Measurements from ENCODE around the gene MSH3. TPM values are rescaled to one million over a fixed set of nuclear protein-coding genes. Genes with fewer than 3 reads are reported as not detected.
"Not testable (repeated sequence)": the region's sequence is repeated elsewhere in the genome, so short reads cannot be mapped to it uniquely, and the experiment has no call there.

The MSH3 gene
- polyA plus RNA-seq, 1 donor = 13.8 TPM

- no CpG with 5 or more reads among the region's 7 CpGs for WGBS (ENCODE audit: insufficient coverage, low lambda C conversion rate)
- DNase-seq = peak in 1 of 2 donors; percentile 4
- Histone ChIP-seq H3K27me3 (ENCODE audit: control insufficient read depth, insufficient read depth, low read length) (no peaks in the 10 kb centered on the region), H3K36me3 (ENCODE audit: control insufficient read depth, insufficient read depth, low read length) (peaks cover 32% of the 10 kb centered on the region), H3K4me1 (ENCODE audit: control insufficient read depth, insufficient read depth, low read length) (peaks cover 2% of the 10 kb centered on the region), H3K4me3 (ENCODE audit: low read length) (peak overlapping the region; percentile 67), H3K27ac (ENCODE audit: low read length) (peak overlapping the region; percentile 70), H3K9me3 (ENCODE audit: control insufficient read depth, low read depth, low read length) (no peaks in the 10 kb centered on the region)
Observed at GRCh38 chr5:80655231-80655774, 851 bp downstream of the MSH3 start.

- Histone ChIP-seq H3K9me3 (ENCODE audit: control insufficient read depth, low read depth, low read length) (no peaks in the 10 kb centered on the region), H3K4me3 (ENCODE audit: low read length) (no peak overlapping the region), H3K27ac (ENCODE audit: low read length) (no peak overlapping the region), H3K27me3 (ENCODE audit: control insufficient read depth, insufficient read depth, low read length) (no peaks in the 10 kb centered on the region), H3K4me1 (ENCODE audit: control insufficient read depth, insufficient read depth, low read length) (peaks cover 2% of the 10 kb centered on the region), H3K36me3 (ENCODE audit: control insufficient read depth, insufficient read depth, low read length) (peaks cover 32% of the 10 kb centered on the region)
- no CpG with 5 or more reads among the region's 1 CpG for WGBS (ENCODE audit: insufficient coverage, low lambda C conversion rate)
- DNase-seq = no peak
Observed at GRCh38 chr5:80656425-80656824, 2.0 kb downstream of the MSH3 start.

DNA sequence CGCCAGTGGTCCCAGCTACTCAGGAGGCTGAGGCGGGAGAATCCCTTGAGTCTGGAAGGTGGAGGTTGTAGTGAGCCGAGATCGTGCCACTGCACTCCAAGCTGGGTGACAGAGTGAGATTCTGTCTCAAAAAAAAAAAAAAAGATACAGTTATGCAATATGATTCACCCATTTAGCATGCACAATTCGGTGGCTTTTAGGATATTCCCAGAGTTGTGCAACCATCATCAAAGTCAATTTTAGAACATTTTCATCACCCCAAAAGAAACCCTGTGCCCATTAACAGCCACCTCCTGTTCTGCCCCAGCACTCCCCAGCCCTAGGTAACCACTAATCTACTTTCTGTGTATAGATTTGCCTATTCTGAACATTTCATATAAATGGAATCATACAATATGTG lies 4.7 kb downstream of the MSH3 start:
- Histone ChIP-seq H3K4me3 (ENCODE audit: low read length) (no peak overlapping the region), H3K27me3 (ENCODE audit: control insufficient read depth, insufficient read depth, low read length) (no peaks in the 10 kb centered on the region), H3K9me3 (ENCODE audit: control insufficient read depth, low read depth, low read length) (no peaks in the 10 kb centered on the region), H3K36me3 (ENCODE audit: control insufficient read depth, insufficient read depth, low read length) (peaks cover 45% of the 10 kb centered on the region), H3K27ac (ENCODE audit: low read length) (no peak overlapping the region), H3K4me1 (ENCODE audit: control insufficient read depth, insufficient read depth, low read length) (peaks cover 2% of the 10 kb centered on the region)
- no peak for DNase-seq
- WGBS (ENCODE audit: insufficient coverage, low lambda C conversion rate) = no CpG with 5 or more reads among the region's 5 CpGs

GRCh38 chr5:80660661-80661060 lies 6.2 kb downstream of the MSH3 start:
- 83% methylated on average over 1 of the region's 7 CpGs for WGBS (ENCODE audit: insufficient coverage, low lambda C conversion rate)
- not testable (repeated sequence) for H3K27ac ChIP-seq (ENCODE audit: low read length); H3K4me3 ChIP-seq (ENCODE audit: low read length); H3K27me3 ChIP-seq (ENCODE audit: control insufficient read depth, insufficient read depth, low read length); H3K4me1 ChIP-seq (ENCODE audit: control insufficient read depth, insufficient read depth, low read length); H3K9me3 ChIP-seq (ENCODE audit: control insufficient read depth, low read depth, low read length); DNase-seq
- H3K36me3 ChIP-seq (ENCODE audit: control insufficient read depth, insufficient read depth, low read length) = peaks cover 58% of the 10 kb centered on the region

DNA sequence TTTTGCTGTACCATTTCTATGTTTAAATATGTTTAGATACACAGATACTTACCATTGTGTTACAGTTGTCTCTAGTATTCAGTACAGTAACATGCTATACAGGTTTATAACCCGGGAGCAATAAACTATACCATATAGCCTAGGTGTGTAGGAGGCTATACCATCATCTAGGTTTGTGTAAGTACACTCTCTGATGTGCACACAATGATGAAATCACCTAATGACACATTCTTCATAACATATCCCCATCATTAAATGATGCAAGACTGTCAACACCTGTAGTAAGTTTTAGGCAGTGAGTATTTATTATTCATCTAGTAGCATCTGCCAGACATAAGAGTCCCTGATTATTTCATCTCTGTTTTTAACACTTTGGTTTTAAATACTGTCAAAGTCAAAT lies 7.7 kb downstream of the MSH3 start:
- H3K36me3 ChIP-seq (ENCODE audit: control insufficient read depth, insufficient read depth, low read length) = peaks cover 63% of the 10 kb centered on the region
- WGBS (ENCODE audit: insufficient coverage, low lambda C conversion rate) = no CpG with 5 or more reads among the region's 1 CpG
- no peak for DNase-seq

GRCh38 chr5:80665057-80665456 lies 10.6 kb downstream of the MSH3 start:
- Histone ChIP-seq H3K4me1 (ENCODE audit: control insufficient read depth, insufficient read depth, low read length) (peaks cover 14% of the 10 kb centered on the region), H3K4me3 (ENCODE audit: low read length) (no peak overlapping the region), H3K27me3 (ENCODE audit: control insufficient read depth, insufficient read depth, low read length) (no peaks in the 10 kb centered on the region), H3K9me3 (ENCODE audit: control insufficient read depth, low read depth, low read length) (no peaks in the 10 kb centered on the region), H3K36me3 (ENCODE audit: control insufficient read depth, insufficient read depth, low read length) (peaks cover 56% of the 10 kb centered on the region), H3K27ac (ENCODE audit: low read length) (no peak overlapping the region)
- no CpG with 5 or more reads among the region's 4 CpGs for WGBS (ENCODE audit: insufficient coverage, low lambda C conversion rate)
- no peak for DNase-seq

More for the DNA sequence above, 7.7 kb downstream of the MSH3 start:
- no peaks in the 10 kb centered on the region for H3K9me3 ChIP-seq (ENCODE audit: control insufficient read depth, low read depth, low read length)
- no peaks in the 10 kb centered on the region for H3K27me3 ChIP-seq (ENCODE audit: control insufficient read depth, insufficient read depth, low read length)
- H3K27ac ChIP-seq (ENCODE audit: low read length) = no peak overlapping the region
- no peak overlapping the region for H3K4me3 ChIP-seq (ENCODE audit: low read length)
- H3K4me1 ChIP-seq (ENCODE audit: control insufficient read depth, insufficient read depth, low read length) = no peaks in the 10 kb centered on the region

GRCh38 chr5:80667384-80667783 lies 12.9 kb downstream of the MSH3 start:
- Histone ChIP-seq H3K9me3 (ENCODE audit: control insufficient read depth, low read depth, low read length) (no peaks in the 10 kb centered on the region), H3K4me3 (ENCODE audit: low read length) (no peak overlapping the region), H3K4me1 (ENCODE audit: control insufficient read depth, insufficient read depth, low read length) (peaks cover 14% of the 10 kb centered on the region), H3K27ac (ENCODE audit: low read length) (peak overlapping the region; percentile 11), H3K36me3 (ENCODE audit: control insufficient read depth, insufficient read depth, low read length) (peaks cover 61% of the 10 kb centered on the region), H3K27me3 (ENCODE audit: control insufficient read depth, insufficient read depth, low read length) (no peaks in the 10 kb centered on the region)
- no peak for DNase-seq
- WGBS (ENCODE audit: insufficient coverage, low lambda C conversion rate) = no CpG with 5 or more reads among the region's 8 CpGs

DNA sequence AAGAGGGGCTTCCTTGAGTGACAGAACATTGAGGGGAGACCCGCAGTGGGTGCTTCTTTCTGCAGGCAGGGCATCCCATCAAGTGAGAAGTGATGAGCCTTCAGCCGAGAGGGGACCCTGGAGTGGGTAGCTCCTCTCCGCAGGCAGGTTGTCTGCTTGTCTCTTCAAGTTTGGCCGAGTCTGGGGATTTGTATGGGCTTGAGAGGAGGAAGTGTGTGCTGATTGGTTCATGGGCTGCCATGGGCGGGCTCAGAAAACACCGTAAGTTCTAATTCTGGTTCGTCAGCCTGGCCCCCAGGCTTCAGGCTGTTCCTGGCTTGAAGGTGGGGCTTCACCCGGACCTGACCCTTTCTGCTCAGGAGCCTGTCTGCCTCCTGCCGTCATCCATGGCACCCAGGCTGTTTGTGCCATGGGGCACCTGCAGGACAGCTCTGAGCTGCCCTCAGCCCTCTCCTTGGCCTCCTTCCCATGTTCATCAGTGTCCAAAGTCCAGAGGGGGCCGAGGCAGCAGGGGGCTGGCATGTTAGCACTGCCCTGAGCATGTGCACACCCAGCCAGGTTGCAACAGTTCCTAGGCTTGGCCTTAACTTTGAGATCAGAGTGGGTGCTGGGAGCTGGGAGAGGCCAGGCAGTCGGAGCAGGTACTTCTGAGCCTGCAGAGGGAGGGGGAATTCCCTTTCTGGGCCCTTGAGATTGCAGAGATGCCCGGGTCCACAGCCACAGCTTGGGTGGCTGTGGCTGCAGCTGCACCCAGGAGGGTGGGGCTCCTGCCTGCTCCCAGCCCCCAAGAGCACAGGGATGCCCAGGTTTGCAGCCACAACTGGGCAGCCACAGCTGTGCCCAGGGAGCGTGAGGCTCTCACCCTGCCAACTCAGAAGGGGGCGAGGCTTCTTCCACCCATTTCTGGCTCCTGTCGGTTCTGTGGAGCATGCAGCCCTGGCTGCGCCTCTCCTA lies 13.8 kb downstream of the MSH3 start:
- Histone ChIP-seq H3K4me1 (ENCODE audit: control insufficient read depth, insufficient read depth, low read length) (peaks cover 14% of the 10 kb centered on the region), H3K9me3 (ENCODE audit: control insufficient read depth, low read depth, low read length) (no peaks in the 10 kb centered on the region), H3K27ac (ENCODE audit: low read length) (peak overlapping the region; percentile 11), H3K36me3 (ENCODE audit: control insufficient read depth, insufficient read depth, low read length) (peaks cover 62% of the 10 kb centered on the region), H3K4me3 (ENCODE audit: low read length) (no peak overlapping the region), H3K27me3 (ENCODE audit: control insufficient read depth, insufficient read depth, low read length) (no peaks in the 10 kb centered on the region)
- peak; percentile 88 for DNase-seq
- no CpG with 5 or more reads among the region's 16 CpGs for WGBS (ENCODE audit: insufficient coverage, low lambda C conversion rate)

DNA sequence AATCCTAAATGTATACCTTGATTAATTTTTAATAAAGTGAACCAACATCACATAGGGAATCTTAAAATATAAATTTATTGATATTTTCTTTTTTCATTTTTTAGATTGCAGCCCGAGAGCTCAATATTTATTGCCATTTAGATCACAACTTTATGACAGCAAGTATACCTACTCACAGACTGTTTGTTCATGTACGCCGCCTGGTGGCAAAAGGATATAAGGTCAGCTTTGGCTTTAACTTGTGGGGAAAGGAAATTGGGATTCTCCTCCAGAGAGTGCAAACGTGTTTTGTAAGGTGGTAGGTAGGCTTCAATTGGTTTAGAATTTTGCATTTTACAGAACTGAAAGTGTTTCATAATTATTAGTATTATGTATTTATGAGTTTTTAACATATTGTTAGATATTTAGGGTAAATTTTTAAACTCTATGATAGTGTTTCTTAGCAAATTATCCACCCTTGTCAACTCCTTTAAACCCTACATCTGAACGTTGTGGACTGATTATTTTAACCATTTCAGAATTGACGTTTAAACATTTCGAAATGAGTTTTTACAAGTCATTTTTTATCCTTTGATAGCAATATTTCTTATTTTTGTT lies 17.8 kb downstream of the MSH3 start:
- H3K4me1 ChIP-seq (ENCODE audit: control insufficient read depth, insufficient read depth, low read length) = peaks cover 14% of the 10 kb centered on the region
- H3K36me3 ChIP-seq (ENCODE audit: control insufficient read depth, insufficient read depth, low read length) = peaks cover 55% of the 10 kb centered on the region
- no peak overlapping the region for H3K27ac ChIP-seq (ENCODE audit: low read length)
- peak; percentile 50 to 55 for DNase-seq
- H3K4me3 ChIP-seq (ENCODE audit: low read length) = no peak overlapping the region
- no peaks in the 10 kb centered on the region for H3K27me3 ChIP-seq (ENCODE audit: control insufficient read depth, insufficient read depth, low read length)
- no peaks in the 10 kb centered on the region for H3K9me3 ChIP-seq (ENCODE audit: control insufficient read depth, low read depth, low read length)
- 0% methylated on average over 1 of the region's 7 CpGs for WGBS (ENCODE audit: insufficient coverage, low lambda C conversion rate)

GRCh38 chr5:80676706-80677105 lies 22.3 kb downstream of the MSH3 start:
- peaks cover 40% of the 10 kb centered on the region for H3K36me3 ChIP-seq (ENCODE audit: control insufficient read depth, insufficient read depth, low read length)
- no peaks in the 10 kb centered on the region for H3K27me3 ChIP-seq (ENCODE audit: control insufficient read depth, insufficient read depth, low read length)
- no peak overlapping the region for H3K4me3 ChIP-seq (ENCODE audit: low read length)
- H3K9me3 ChIP-seq (ENCODE audit: control insufficient read depth, low read depth, low read length) = no peaks in the 10 kb centered on the region
- no peak overlapping the region for H3K27ac ChIP-seq (ENCODE audit: low read length)
- 83% methylated on average over 1 of the region's 6 CpGs for WGBS (ENCODE audit: insufficient coverage, low lambda C conversion rate)
- no peaks in the 10 kb centered on the region for H3K4me1 ChIP-seq (ENCODE audit: control insufficient read depth, insufficient read depth, low read length)
- DNase-seq = no peak

All from large intestine (tissue), 3 donors.